Endothelial cell of umbilical vein (primary cell): Measurements from ENCODE around the gene INSC.

ENCODE experiments used
- JUN ChIP-seq: IDR thresholded peaks from 2 replicates; pipeline ENCODE4 v1.6.1; 2011; ENCODE audit warnings: borderline replicate concordance, low read depth; ENCODE audit not compliant: insufficient read length, insufficient read depth
- POLR2A ChIP-seq: IDR thresholded peaks from 2 replicates; pipeline ENCODE4 v1.6.1; 2012; ENCODE audit warnings: low read depth, mild to moderate bottlenecking, control low read depth, low read length

DNA sequence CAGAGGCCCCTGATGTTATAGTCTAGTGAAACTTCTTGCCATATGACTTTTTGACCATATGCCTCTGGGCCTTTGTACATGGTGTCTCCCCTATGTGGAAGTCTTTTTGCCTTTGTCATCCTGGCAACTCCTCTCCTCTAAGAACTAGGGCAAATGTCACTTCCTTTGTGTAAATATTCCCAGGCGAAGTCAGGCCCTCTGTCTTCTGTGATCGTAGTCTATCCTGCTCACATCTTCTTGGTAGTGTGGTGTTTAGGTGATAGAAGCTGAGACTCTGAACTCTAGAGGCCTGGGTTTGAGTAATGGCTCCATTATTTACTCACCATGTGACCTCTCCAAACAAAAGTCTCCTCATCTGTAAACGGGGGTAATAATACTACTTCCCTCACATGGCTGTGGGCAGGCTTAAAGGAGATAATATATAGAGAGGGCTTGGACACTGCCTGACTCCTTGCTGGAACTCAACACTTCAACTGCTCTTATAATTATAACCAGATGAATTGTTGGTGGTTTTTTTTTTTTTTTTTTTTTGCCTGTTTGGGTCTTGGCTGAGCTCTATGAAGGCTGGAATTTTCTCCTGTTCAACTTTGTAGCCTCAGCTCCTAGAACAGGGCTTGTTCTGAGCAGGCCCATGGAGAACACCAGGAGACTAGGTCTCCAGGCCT is 43.8 kb downstream of the INSC start:
- TF ChIP-seq JUN (no peak), POLR2A (no peak)
